ENCODE data around the gene CC2D2B.
"Not testable (repeated sequence)": the region's sequence is repeated elsewhere in the genome, so short reads cannot be mapped to it uniquely, and the experiment has no call there.

DNA sequence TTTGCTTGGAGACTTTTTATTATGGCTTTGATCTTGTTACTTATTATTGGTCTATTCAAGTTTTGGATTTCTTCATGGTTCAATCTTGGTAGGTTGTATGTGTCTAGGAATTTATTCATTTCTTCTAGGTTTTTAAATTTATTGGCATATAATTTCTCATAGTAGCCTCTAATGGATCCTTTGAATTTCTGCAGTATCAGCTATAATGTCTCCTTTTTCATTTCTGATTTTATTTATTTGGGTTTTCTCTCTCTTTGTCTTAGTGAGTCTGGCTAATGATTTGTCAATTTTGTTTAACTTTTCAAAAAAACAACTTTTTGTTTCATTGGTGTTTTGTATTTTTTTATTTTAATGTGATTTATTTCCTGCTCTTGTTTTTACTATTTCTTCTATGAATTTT, 8.3 kb downstream of the CC2D2B start:
- TF ChIP-seq, protein P1, sequence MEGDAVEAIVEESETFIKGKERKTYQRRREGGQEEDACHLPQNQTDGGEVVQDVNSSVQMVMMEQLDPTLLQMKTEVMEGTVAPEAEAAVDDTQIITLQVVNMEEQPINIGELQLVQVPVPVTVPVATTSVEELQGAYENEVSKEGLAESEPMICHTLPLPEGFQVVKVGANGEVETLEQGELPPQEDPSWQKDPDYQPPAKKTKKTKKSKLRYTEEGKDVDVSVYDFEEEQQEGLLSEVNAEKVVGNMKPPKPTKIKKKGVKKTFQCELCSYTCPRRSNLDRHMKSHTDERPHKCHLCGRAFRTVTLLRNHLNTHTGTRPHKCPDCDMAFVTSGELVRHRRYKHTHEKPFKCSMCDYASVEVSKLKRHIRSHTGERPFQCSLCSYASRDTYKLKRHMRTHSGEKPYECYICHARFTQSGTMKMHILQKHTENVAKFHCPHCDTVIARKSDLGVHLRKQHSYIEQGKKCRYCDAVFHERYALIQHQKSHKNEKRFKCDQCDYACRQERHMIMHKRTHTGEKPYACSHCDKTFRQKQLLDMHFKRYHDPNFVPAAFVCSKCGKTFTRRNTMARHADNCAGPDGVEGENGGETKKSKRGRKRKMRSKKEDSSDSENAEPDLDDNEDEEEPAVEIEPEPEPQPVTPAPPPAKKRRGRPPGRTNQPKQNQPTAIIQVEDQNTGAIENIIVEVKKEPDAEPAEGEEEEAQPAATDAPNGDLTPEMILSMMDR (conservative IDR thresholded peaks at IDR 0.05; ENCODE audit: low read length): not testable (repeated sequence)
- TF ChIP-seq EZH2phosphoT487 (IDR thresholded peaks at IDR 0.05; ENCODE audit: borderline replicate concordance, low read depth, low read length): not testable (repeated sequence)
